HUES6 (cell line): ENCODE data around the gene UNC93A.
"Not testable (repeated sequence)": the region's sequence is repeated elsewhere in the genome, so short reads cannot be mapped to it uniquely, and the experiment has no call there.

Experiments
- H3K27ac ChIP-seq: 2 replicates; pipeline ENCODE4 v1.7.0; 2013; ENCODE audit warnings: low read depth, mild to moderate bottlenecking, low read length, inconsistent platforms
- H3K27me3 ChIP-seq: 2 replicates; pipeline ENCODE4 v1.6.1; 2013; ENCODE audit warnings: low read length; ENCODE audit not compliant: control insufficient read depth, insufficient read depth
- H3K36me3 ChIP-seq: 2 replicates; pipeline ENCODE4 v1.6.1; 2013; ENCODE audit warnings: low read length; ENCODE audit not compliant: control insufficient read depth, insufficient read depth
- H3K4me1 ChIP-seq: 2 replicates; pipeline ENCODE4 v1.6.1; 2013; ENCODE audit warnings: low read length; ENCODE audit not compliant: control insufficient read depth, insufficient read depth
- H3K4me3 ChIP-seq: 2 replicates; pipeline ENCODE4 v1.5.1; 2013; ENCODE audit warnings: low read depth, low read length
- H3K9ac ChIP-seq: one replicate; pipeline ENCODE4 v1.6.1; 2013; ENCODE audit warnings: mild to moderate bottlenecking, low read length
- H3K9me3 ChIP-seq: 2 replicates; pipeline ENCODE4 v1.6.1; 2013; ENCODE audit warnings: low read depth, low read length; ENCODE audit not compliant: control insufficient read depth, insufficient read depth

The UNC93A gene

DNA sequence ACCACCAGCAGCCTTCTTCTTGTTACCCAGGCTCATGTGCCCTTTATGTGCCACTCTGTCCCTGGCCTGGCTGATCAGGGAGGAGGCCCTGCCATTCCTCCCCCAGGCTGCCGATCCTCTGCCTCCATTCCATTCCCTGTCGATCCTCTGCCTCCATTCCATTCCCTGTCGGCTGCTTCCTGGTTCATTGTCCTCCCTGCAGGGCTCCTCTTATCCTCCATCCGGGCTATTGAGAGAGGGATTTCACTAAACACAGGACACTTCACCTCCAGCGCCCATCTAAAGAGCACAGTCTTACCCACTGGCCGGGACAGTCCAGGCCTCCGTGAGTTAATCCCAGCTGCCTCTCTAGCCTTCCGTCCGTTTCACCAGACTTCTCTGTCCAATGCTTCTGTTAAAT, 26.1 kb downstream of the UNC93A start:
- no peak overlapping the region for H3K27ac ChIP-seq
- H3K9ac ChIP-seq, result no peak overlapping the region
- H3K9me3 ChIP-seq, result no peaks in the 10 kb centered on the region
- H3K36me3 ChIP-seq, result no peaks in the 10 kb centered on the region
- peaks cover 42% of the 10 kb centered on the region for H3K4me1 ChIP-seq
- H3K27me3 ChIP-seq, result no peaks in the 10 kb centered on the region
- no peak overlapping the region for H3K4me3 ChIP-seq

GRCh38 chr6:167318354-167318753, 27.2 kb downstream of the UNC93A start:
- not testable (repeated sequence) for H3K27ac ChIP-seq, H3K4me3 ChIP-seq, H3K27me3 ChIP-seq, H3K9ac ChIP-seq, H3K9me3 ChIP-seq, H3K36me3 ChIP-seq
- peaks cover 42% of the 10 kb centered on the region for H3K4me1 ChIP-seq

DNA sequence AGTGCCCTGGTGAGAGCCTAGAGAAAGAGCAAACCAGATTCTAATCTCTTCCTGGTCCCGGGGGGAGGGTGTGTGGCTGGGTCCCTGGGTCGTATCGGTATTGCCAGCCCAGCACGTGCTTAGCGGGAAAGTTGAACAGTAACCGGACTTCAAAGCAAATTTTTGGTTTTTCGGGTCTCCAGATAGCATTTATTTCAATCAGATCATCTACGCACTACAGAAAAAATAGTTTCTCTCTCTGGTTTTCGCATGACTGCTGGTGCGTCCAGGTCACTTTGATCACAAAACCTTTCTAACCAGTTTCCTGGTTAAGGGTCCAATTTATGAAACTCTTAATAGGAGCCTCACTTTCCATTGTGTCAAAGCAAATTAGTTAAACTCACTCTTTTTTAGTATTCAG, 27.7 kb downstream of the UNC93A start:
- H3K27me3 ChIP-seq, H3K9me3 ChIP-seq, H3K36me3 ChIP-seq, H3K9ac ChIP-seq, H3K4me3 ChIP-seq, H3K27ac ChIP-seq: not testable (repeated sequence)
- peaks cover 38% of the 10 kb centered on the region for H3K4me1 ChIP-seq

- Histone ChIP-seq H3K9ac (peak overlapping the region; percentile 7), H3K4me1 (peaks cover 25% of the 10 kb centered on the region)
- H3K27ac ChIP-seq, H3K36me3 ChIP-seq, H3K4me3 ChIP-seq, H3K27me3 ChIP-seq, H3K9me3 ChIP-seq: not testable (repeated sequence)
Measured at GRCh38 chr6:167319856-167320753, 29.0 kb downstream of the UNC93A start.

GRCh38 chr6:167320754-167321056, 29.6 kb downstream of the UNC93A start:
- H3K4me1 ChIP-seq, result peaks cover 23% of the 10 kb centered on the region

GRCh38 chr6:167321185-167321584, 30.1 kb downstream of the UNC93A start:
- not testable (repeated sequence) for H3K9me3 ChIP-seq, H3K36me3 ChIP-seq, H3K27me3 ChIP-seq, H3K27ac ChIP-seq, H3K4me3 ChIP-seq
- H3K4me1 ChIP-seq, result peaks cover 20% of the 10 kb centered on the region
- H3K9ac ChIP-seq, result peak overlapping the region; percentile 26

More at GRCh38 chr6:167320754-167321056, 29.6 kb downstream of the UNC93A start:
- H3K27ac ChIP-seq, H3K9ac ChIP-seq, H3K27me3 ChIP-seq, H3K36me3 ChIP-seq, H3K9me3 ChIP-seq, H3K4me3 ChIP-seq: not testable (repeated sequence)

GRCh38 chr6:167323111-167323510, 32.0 kb downstream of the UNC93A start:
- Histone ChIP-seq H3K9ac (no peak overlapping the region), H3K4me3 (no peak overlapping the region), H3K27me3 (no peaks in the 10 kb centered on the region), H3K36me3 (no peaks in the 10 kb centered on the region), H3K4me1 (peaks cover 12% of the 10 kb centered on the region; the same call in 1 of the 2 replicates), H3K9me3 (no peaks in the 10 kb centered on the region), H3K27ac (no peak overlapping the region)

DNA sequence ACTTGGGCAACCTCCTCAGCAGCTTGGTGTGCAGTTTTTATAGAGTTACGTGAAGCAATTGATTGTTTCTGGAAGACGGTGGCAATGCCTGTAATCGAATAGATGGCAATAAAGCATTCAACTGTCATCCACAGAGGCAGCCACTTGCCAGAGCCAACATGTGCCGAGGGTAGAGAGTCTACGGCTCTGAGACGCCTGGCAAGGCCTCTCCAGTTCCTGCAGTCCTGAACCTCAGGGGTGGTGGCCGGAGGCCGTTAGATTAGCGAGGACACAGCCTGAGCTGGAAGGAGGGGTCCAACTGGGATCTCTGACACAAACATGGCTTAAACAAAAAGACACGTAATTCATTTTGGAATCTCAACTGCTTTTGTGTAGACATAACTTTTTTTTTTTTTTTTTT, 33.0 kb downstream of the UNC93A start:
- H3K36me3 ChIP-seq, result no peaks in the 10 kb centered on the region
- H3K27ac ChIP-seq, result no peak overlapping the region
- H3K4me1 ChIP-seq, result peaks cover 12% of the 10 kb centered on the region; the same call in 1 of the 2 replicates
- no peak overlapping the region for H3K4me3 ChIP-seq
- H3K27me3 ChIP-seq, result no peaks in the 10 kb centered on the region
- no peak overlapping the region for H3K9ac ChIP-seq
- no peaks in the 10 kb centered on the region for H3K9me3 ChIP-seq

- Histone ChIP-seq H3K4me1 (peaks cover 8% of the 10 kb centered on the region; the same call in 1 of the 2 replicates), H3K9me3 (no peaks in the 10 kb centered on the region), H3K27ac (no peak overlapping the region), H3K9ac (no peak overlapping the region), H3K27me3 (no peaks in the 10 kb centered on the region), H3K4me3 (no peak overlapping the region), H3K36me3 (no peaks in the 10 kb centered on the region)
Measured at GRCh38 chr6:167325766-167326165, 34.7 kb downstream of the UNC93A start.

DNA sequence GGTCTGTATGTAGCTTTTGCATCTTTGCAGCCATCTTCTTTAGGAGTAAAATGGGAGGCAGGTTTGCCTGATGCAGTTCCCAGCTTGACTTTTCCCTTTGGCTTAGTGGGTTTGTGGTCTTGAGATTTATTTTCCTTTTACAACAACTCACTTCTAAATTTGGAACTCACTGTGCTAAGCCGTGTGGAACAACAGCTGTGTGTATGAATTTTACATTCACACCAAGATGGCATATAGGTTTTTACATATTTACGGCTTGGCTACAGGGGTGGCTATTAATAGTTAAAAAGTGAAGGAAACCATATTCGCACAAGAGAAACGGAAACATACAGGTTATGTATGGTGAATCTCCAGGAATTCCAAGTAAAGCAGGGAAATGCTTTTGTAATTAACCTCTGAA, 36.3 kb downstream of the UNC93A start:
- Histone ChIP-seq H3K27me3 (no peaks in the 10 kb centered on the region), H3K4me3 (no peak overlapping the region), H3K4me1 (no peaks in the 10 kb centered on the region)

DNA sequence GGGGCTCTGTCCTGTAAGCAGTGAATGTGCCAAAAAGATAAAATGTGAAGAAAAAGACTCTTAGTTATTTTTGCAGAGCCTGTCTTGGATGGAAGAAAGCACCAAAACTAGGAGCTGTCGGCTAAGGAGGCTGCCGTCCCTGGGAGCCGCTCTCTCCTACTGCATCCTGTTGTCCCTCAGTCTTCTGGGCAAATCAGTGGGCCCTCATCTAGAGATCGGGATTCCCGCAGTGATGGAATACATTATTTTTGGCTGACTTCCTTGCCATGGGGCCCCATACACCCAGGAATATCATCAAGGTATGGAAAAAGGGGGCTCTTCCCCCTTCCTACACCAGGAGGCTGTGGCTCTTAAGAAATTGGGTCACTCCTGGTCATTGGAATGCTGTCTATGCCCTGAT, 37.0 kb downstream of the UNC93A start:
- no peak overlapping the region for H3K4me3 ChIP-seq
- no peaks in the 10 kb centered on the region for H3K27me3 ChIP-seq
- H3K9me3 ChIP-seq, result no peaks in the 10 kb centered on the region
- H3K4me1 ChIP-seq, result no peaks in the 10 kb centered on the region
- H3K36me3 ChIP-seq, result no peaks in the 10 kb centered on the region
- no peak overlapping the region for H3K9ac ChIP-seq
- no peak overlapping the region for H3K27ac ChIP-seq

More for the DNA sequence above, 36.3 kb downstream of the UNC93A start:
- Histone ChIP-seq H3K27ac (no peak overlapping the region), H3K36me3 (no peaks in the 10 kb centered on the region), H3K9ac (no peak overlapping the region), H3K9me3 (no peaks in the 10 kb centered on the region)
